ENCODE measurements around the gene SEPHS2.
A peak's percentile ranks its signal among the peaks of the same experiment; 100 is the strongest.

Gene SEPHS2

DNA sequence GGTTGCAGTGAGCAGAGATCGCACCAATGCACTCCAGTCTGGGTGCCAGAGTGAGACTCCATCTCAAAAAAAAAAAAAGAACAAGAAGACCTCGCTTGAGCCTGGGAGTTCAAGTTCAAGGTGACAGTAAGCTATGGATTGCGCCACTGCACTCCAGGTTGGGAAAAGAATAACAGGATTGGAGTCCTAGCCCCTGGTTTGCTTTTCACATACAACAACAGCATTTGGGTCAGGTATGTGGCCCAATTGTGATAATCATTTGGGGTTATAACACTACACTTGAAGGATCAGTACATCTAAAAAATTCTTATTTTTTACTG, 3.4 kb upstream of the SEPHS2 start:
- Histone ChIP-seq H3K9me3 (ENCODE audit: insufficient read depth, low read length) (peaks cover 9% of the 10 kb centered on the region; the same call in 1 of the 2 replicates), H3K36me3 (ENCODE audit: insufficient read depth, insufficient read length, low read length) (peaks cover 9% of the 10 kb centered on the region), H3K27me3 (ENCODE audit: insufficient read depth, insufficient read length) (no peaks in the 10 kb centered on the region), H3K4me3 (ENCODE audit: insufficient read length, low read depth) (no peak overlapping the region), H3K4me1 (ENCODE audit: insufficient read depth, insufficient read length) (peaks cover 6% of the 10 kb centered on the region), H3K9ac (ENCODE audit: insufficient read length, low read depth) (no peak overlapping the region)
- no peak for DNase-seq (ENCODE audit: low read depth, low spot score)
- TF ChIP-seq YY1 (IDR thresholded peaks at IDR 0.05; ENCODE audit: insufficient read depth, insufficient read length), result no peak
- TF ChIP-seq SUZ12 (IDR thresholded peaks at IDR 0.05; ENCODE audit: extremely low read depth, insufficient read depth, insufficient read length), result no peak
- TF ChIP-seq ZNF274 (IDR thresholded peaks at IDR 0.05; ENCODE audit: low read depth, low read length), result no peak

DNA sequence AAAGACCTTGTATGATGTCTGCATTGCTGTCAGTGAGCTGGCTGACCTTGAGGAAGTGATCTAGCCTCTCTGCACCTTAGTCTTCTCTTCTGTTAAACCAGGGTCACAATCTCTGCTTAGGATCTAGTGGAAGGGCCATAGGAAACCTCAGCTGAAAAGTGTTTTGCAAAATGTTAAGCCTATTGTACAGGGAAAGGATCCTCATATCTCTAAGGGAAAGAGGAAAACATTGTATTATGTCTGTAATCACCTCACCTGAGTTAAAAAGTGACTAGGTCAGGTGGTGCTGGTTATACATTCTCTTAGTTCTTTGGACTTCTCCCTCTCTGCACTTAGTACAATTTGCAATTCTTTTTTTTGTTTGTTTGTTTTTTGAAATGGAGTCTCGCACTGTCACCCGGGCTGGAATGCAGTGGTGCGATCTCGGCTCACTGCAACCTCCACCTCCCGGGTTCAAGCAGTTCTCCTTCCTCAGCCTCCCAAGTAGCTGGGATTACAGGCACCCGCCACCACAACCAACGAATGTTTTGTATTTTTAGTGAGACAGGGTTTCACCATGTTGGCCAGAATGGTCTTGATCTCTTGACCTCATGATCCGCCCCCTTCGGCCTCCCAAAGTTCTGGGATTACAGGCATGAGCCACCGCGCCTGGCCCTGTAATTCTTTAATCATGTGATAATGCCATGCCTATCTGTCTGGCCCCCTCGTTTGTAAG, 2.0 kb upstream of the SEPHS2 start:
- H3K4me3 ChIP-seq (ENCODE audit: insufficient read length, low read depth), result no peak overlapping the region
- no peak overlapping the region for H3K9ac ChIP-seq (ENCODE audit: insufficient read length, low read depth)
- peaks cover 10% of the 10 kb centered on the region; the same call in 1 of the 2 replicates for H3K9me3 ChIP-seq (ENCODE audit: insufficient read depth, low read length)
- peaks cover 6% of the 10 kb centered on the region for H3K4me1 ChIP-seq (ENCODE audit: insufficient read depth, insufficient read length)
- no peak for DNase-seq (ENCODE audit: low read depth, low spot score)
- H3K27me3 ChIP-seq (ENCODE audit: insufficient read depth, insufficient read length), result no peaks in the 10 kb centered on the region
- H3K36me3 ChIP-seq (ENCODE audit: insufficient read depth, insufficient read length, low read length), result peaks cover 21% of the 10 kb centered on the region
- no peak for TF ChIP-seq SUZ12 (IDR thresholded peaks at IDR 0.05; ENCODE audit: extremely low read depth, insufficient read depth, insufficient read length)
- TF ChIP-seq YY1 (IDR thresholded peaks at IDR 0.05; ENCODE audit: insufficient read depth, insufficient read length), result no peak
- TF ChIP-seq ZNF274 (IDR thresholded peaks at IDR 0.05; ENCODE audit: low read depth, low read length), result no peak

DNA sequence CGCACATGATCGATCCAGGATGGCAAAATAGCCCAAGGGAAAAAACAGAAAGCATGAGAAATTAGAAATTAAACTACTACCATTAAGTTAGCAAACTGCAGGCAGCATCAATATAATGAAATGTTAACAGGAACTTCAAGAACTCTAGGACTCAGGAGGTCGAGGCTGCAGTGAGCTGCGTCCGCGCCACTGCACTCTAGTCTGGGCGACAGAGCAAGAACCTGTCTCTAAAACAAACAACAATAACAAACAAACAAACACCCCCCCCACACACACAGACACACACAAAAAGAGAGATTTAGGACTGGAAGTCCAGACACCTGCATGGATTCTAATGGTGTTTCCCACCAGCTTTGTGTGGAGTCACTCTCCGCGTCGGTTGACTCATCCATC, 525 bp upstream of the SEPHS2 start:
- Histone ChIP-seq H3K4me1 (ENCODE audit: insufficient read depth, insufficient read length) (peaks cover 6% of the 10 kb centered on the region), H3K36me3 (ENCODE audit: insufficient read depth, insufficient read length, low read length) (peaks cover 21% of the 10 kb centered on the region), H3K4me3 (ENCODE audit: insufficient read length, low read depth) (peak overlapping the region; percentile 92), H3K27me3 (ENCODE audit: insufficient read depth, insufficient read length) (no peaks in the 10 kb centered on the region), H3K9ac (ENCODE audit: insufficient read length, low read depth) (no peak overlapping the region), H3K9me3 (ENCODE audit: insufficient read depth, low read length) (peaks cover 10% of the 10 kb centered on the region; the same call in 1 of the 2 replicates)
- DNase-seq (ENCODE audit: low read depth, low spot score), result no peak
- TF ChIP-seq ZNF274 (IDR thresholded peaks at IDR 0.05; ENCODE audit: low read depth, low read length), result no peak
- TF ChIP-seq YY1 (IDR thresholded peaks at IDR 0.05; ENCODE audit: insufficient read depth, insufficient read length), result no peak
- no peak for TF ChIP-seq SUZ12 (IDR thresholded peaks at IDR 0.05; ENCODE audit: extremely low read depth, insufficient read depth, insufficient read length)

DNA sequence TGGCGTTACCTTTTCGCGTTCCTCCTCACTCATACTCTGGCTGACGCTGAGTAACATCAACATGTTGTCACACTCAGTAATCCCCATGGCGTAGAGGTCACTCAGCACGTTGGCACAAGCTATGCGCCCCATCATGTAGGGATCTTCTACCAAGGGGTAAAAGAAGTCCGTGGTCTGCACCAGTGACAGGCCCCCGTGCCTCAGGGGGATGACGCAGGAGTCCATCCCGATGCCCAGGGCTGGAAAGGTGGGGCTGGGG, 596 bp downstream of the SEPHS2 start:
- peaks cover 10% of the 10 kb centered on the region; the same call in 1 of the 2 replicates for H3K9me3 ChIP-seq (ENCODE audit: insufficient read depth, low read length)
- no peaks in the 10 kb centered on the region for H3K27me3 ChIP-seq (ENCODE audit: insufficient read depth, insufficient read length)
- H3K4me3 ChIP-seq (ENCODE audit: insufficient read length, low read depth), result peak overlapping the region; percentile 92
- DNase-seq (ENCODE audit: low read depth, low spot score), result no peak
- H3K4me1 ChIP-seq (ENCODE audit: insufficient read depth, insufficient read length), result peaks cover 6% of the 10 kb centered on the region
- peaks cover 21% of the 10 kb centered on the region for H3K36me3 ChIP-seq (ENCODE audit: insufficient read depth, insufficient read length, low read length)
- peak overlapping the region; percentile 90 for H3K9ac ChIP-seq (ENCODE audit: insufficient read length, low read depth)
- TF ChIP-seq YY1 (IDR thresholded peaks at IDR 0.05; ENCODE audit: insufficient read depth, insufficient read length) (no peak), SUZ12 (IDR thresholded peaks at IDR 0.05; ENCODE audit: extremely low read depth, insufficient read depth, insufficient read length) (no peak), ZNF274 (IDR thresholded peaks at IDR 0.05; ENCODE audit: low read depth, low read length) (no peak)

DNA sequence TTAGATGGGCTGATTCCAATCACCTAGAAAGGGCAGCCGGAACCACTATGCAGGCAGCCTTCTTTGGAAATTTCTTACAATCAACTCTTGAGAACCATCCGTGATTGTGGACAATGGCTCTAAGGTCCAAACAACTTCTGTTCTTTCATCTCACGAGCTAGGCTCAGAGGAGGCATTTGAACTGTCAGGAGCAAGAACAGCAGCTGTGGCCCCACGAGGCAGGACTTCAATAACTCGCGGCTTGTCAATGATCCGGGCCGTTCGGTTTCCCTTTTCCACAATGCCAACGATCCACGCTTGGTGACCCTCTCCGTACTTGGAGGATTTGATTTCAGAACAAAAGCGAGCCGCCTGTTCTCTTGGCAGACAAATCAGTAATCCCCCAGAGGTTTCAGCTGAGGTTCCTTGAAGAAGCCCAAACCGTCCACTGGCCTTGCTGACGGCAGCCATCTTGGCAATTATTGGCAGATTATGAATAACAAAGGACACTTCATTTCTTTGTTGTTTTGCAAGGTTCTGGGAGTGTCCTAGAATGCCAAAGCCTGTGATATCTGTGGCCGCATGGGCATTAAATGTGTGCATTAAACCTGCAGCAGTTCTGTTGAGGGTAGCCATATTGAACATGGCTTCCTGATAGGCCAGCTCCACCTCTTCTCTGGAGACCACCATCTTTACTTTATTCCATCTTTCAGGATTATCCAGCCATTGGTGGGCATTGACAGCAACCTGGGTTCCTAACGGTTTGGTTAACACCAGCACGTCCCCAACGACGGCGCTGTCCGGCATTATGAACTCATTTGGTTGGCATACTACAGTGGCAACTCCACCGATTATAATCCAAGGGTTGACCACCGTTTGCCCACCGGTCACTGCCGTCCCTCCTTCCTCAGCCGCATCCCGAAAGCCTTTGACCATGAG, 1.2 kb downstream of the SEPHS2 start:
- peaks cover 10% of the 10 kb centered on the region; the same call in 1 of the 2 replicates for H3K9me3 ChIP-seq (ENCODE audit: insufficient read depth, low read length)
- H3K4me3 ChIP-seq (ENCODE audit: insufficient read length, low read depth), result peak overlapping the region; percentile 92
- peaks cover 21% of the 10 kb centered on the region for H3K36me3 ChIP-seq (ENCODE audit: insufficient read depth, insufficient read length, low read length)
- H3K4me1 ChIP-seq (ENCODE audit: insufficient read depth, insufficient read length), result peaks cover 6% of the 10 kb centered on the region
- TF ChIP-seq YY1 (IDR thresholded peaks at IDR 0.05; ENCODE audit: insufficient read depth, insufficient read length) (peak; percentile 28), SUZ12 (IDR thresholded peaks at IDR 0.05; ENCODE audit: extremely low read depth, insufficient read depth, insufficient read length) (no peak)
- peak overlapping the region; percentile 90 for H3K9ac ChIP-seq (ENCODE audit: insufficient read length, low read depth)
- no peak for DNase-seq (ENCODE audit: low read depth, low spot score)
- no peaks in the 10 kb centered on the region for H3K27me3 ChIP-seq (ENCODE audit: insufficient read depth, insufficient read length)

DNA sequence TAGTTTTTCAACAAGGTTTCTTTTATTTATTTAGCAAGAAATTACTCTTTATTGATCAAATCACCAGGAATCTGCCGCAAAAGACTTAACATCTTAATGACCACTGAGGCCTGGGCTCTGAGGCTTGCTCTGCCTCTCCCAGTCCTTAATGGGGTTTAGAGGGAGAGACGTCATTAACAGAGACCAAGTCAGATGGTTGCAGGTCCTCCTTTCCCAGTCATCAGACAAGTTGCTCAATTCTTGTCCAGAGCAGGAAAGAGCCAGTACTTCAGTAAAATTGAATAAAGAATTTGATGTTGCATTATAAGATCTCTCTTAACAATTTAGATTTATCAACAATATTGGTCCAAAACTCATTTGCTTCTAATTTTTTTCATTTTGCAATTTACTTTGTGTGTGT, 2.0 kb downstream of the SEPHS2 start:
- H3K27me3 ChIP-seq (ENCODE audit: insufficient read depth, insufficient read length), result no peaks in the 10 kb centered on the region
- no peak overlapping the region for H3K4me3 ChIP-seq (ENCODE audit: insufficient read length, low read depth)
- no peak for TF ChIP-seq YY1 (IDR thresholded peaks at IDR 0.05; ENCODE audit: insufficient read depth, insufficient read length)
- TF ChIP-seq SUZ12 (IDR thresholded peaks at IDR 0.05; ENCODE audit: extremely low read depth, insufficient read depth, insufficient read length), result no peak
- no peak overlapping the region for H3K9ac ChIP-seq (ENCODE audit: insufficient read length, low read depth)
- peaks cover 10% of the 10 kb centered on the region; the same call in 1 of the 2 replicates for H3K9me3 ChIP-seq (ENCODE audit: insufficient read depth, low read length)
- DNase-seq (ENCODE audit: low read depth, low spot score), result no peak
- H3K4me1 ChIP-seq (ENCODE audit: insufficient read depth, insufficient read length), result peaks cover 6% of the 10 kb centered on the region
- peaks cover 21% of the 10 kb centered on the region for H3K36me3 ChIP-seq (ENCODE audit: insufficient read depth, insufficient read length, low read length)

DNA sequence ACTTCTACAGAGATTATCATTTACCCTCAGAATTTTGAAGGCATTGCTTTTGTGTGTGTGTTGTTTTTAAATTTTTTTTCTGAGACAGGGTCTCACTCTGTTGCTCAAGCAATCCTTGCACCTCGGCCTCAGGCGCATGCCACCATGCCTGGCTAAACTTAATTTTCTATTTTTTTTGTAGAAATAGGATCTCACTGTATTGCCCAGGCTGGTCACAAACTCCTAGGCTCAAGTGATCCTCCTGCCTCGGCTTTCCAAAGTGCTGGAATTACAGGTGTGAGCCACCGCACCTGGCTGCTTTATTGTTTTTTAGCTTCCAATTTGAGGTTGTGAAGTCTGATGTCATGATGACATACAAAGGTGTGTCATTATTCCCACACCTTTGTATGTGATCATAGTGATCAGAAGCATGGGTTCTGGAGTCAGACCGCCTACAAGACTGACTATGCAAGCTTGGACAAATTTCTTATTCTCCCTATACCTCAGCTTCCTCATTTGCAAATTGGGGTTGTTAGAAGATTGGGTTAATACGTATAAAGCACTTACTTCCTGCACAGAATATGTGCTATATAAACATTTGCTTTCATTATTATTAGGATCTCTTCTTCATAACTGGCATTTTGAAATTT, 5.8 kb downstream of the SEPHS2 start:
- no peak for DNase-seq (ENCODE audit: low read depth, low spot score)
- peaks cover 19% of the 10 kb centered on the region for H3K36me3 ChIP-seq (ENCODE audit: insufficient read depth, insufficient read length, low read length)
- H3K9ac ChIP-seq (ENCODE audit: insufficient read length, low read depth), result no peak overlapping the region
- H3K27me3 ChIP-seq (ENCODE audit: insufficient read depth, insufficient read length), result no peaks in the 10 kb centered on the region
- peaks cover 9% of the 10 kb centered on the region; the same call in 1 of the 2 replicates for H3K9me3 ChIP-seq (ENCODE audit: insufficient read depth, low read length)
- H3K4me3 ChIP-seq (ENCODE audit: insufficient read length, low read depth), result no peak overlapping the region
- H3K4me1 ChIP-seq (ENCODE audit: insufficient read depth, insufficient read length), result peaks cover 5% of the 10 kb centered on the region
- TF ChIP-seq SUZ12 (IDR thresholded peaks at IDR 0.05; ENCODE audit: extremely low read depth, insufficient read depth, insufficient read length), result no peak
- no peak for TF ChIP-seq YY1 (IDR thresholded peaks at IDR 0.05; ENCODE audit: insufficient read depth, insufficient read length)
- TF ChIP-seq ZNF274 (IDR thresholded peaks at IDR 0.05; ENCODE audit: low read depth, low read length), result no peak

All from NT2/D1 (cell line).